HEK293 (cell line): Measurements from ENCODE around the gene ZBTB22.

ENCODE experiments used
- CTCF ChIA-PET: fragments of 350-600 bp; formaldehyde crosslinking; extraction: SDS; loops from one replicate; lab custom pipeline; 2021; ENCODE audit warnings: antibody characterized with exemption; lab: Yijun Ruan, JAX
- POLR2A ChIA-PET: fragments of 300-600 bp; formaldehyde crosslinking; extraction: SDS; loops from one replicate; lab custom pipeline; 2020; ENCODE audit warnings: antibody characterized with exemption, inconsistent platforms; lab: Yijun Ruan, JAX
- H3K27ac ChIP-seq: fragments of 200-500 bp; sonication (Bioruptor generic); 2 replicates; pipeline ENCODE4 v1.5.1; 2014; ENCODE audit warnings: low read depth, low read length, control low read depth, inconsistent platforms; ENCODE audit errors: extremely low read depth
- H3K36me3 ChIP-seq, 2 experiments: fragments of 200-500 bp in 1 of 2; sonication (Bioruptor generic) in 1 of 2; 1 replicate in 1 of 2; 2 replicates in 1 of 2; pipeline ENCODE4 v1.5.1; 2014 to 2017; ENCODE audit warnings: inconsistent platforms in 2 of 2, low read length in 2 of 2; ENCODE audit not compliant: control insufficient read depth in 2 of 2, insufficient read depth in 1 of 2
- H3K4me1 ChIP-seq: fragments of 200-500 bp; sonication (Bioruptor generic); 2 replicates; pipeline ENCODE4 v1.5.1; 2014; ENCODE audit warnings: mild to moderate bottlenecking, low read length, inconsistent platforms; ENCODE audit not compliant: control insufficient read depth, insufficient read depth
- H3K4me3 ChIP-seq: 2 replicates; pipeline ENCODE4 v1.5.1; 2011; ENCODE audit warnings: low read depth, mild to moderate bottlenecking, control low read depth, low read length, moderate library complexity
- H3K9me3 ChIP-seq: fragments of 200-500 bp; sonication (Bioruptor generic); 2 replicates; pipeline ENCODE4 v1.5.1; 2014; ENCODE audit warnings: low read depth, low read length, inconsistent platforms; ENCODE audit not compliant: control insufficient read depth, insufficient read depth
- ELK4 ChIP-seq: IDR thresholded peaks from 2 replicates; pipeline ENCODE4 v1.6.1; 2011; ENCODE audit warnings: mild to moderate bottlenecking, low read depth, low read length, borderline replicate concordance
- GFI1B ChIP-seq: fragments of 450-650 bp; formaldehyde crosslinking; IDR thresholded peaks from 2 replicates; pipeline ENCODE4 v1.5.1; 2016; ENCODE audit warnings: missing biosample characterization, missing genetic modification characterization
- KLF9 ChIP-seq: fragments of 450-650 bp; formaldehyde crosslinking; IDR thresholded peaks from 2 replicates; pipeline ENCODE4 v1.5.1; 2016; ENCODE audit warnings: missing biosample characterization, missing genetic modification characterization, low read depth
- MEIS1 ChIP-seq: sonication (generic); formaldehyde crosslinking; IDR thresholded peaks from 2 replicates; pipeline ENCODE4 v1.8.1; 2022; ENCODE audit warnings: missing genetic modification reagents, mild to moderate bottlenecking, borderline replicate concordance
- OVOL3 ChIP-seq: fragments of 450-650 bp; formaldehyde crosslinking; IDR thresholded peaks from 2 replicates; pipeline ENCODE4 v1.5.1; 2016; ENCODE audit warnings: missing biosample characterization, missing genetic modification characterization
- PRDM1 ChIP-seq: fragments of 450-650 bp; formaldehyde crosslinking; IDR thresholded peaks from 2 replicates; pipeline ENCODE4; 2016; ENCODE audit warnings: missing biosample characterization, missing genetic modification characterization
- PRDM10 ChIP-seq: fragments of 450-650 bp; formaldehyde crosslinking; IDR thresholded peaks from 2 replicates; pipeline ENCODE4 v1.5.1; 2016; ENCODE audit warnings: missing biosample characterization, missing genetic modification characterization
- RBAK ChIP-seq: fragments of 450-650 bp; formaldehyde crosslinking; IDR thresholded peaks from 2 replicates; pipeline ENCODE4 v1.5.1; 2016; ENCODE audit warnings: missing biosample characterization, missing genetic modification characterization
- SCRT1 ChIP-seq: fragments of 450-650 bp; formaldehyde crosslinking; IDR thresholded peaks from 2 replicates; pipeline ENCODE4 v1.5.1; 2016; ENCODE audit warnings: missing biosample characterization, missing genetic modification characterization, borderline replicate concordance
- TRIM28 ChIP-seq: IDR thresholded peaks from 2 replicates; pipeline ENCODE4 v1.6.1; 2011; ENCODE audit warnings: low read length, control low read depth, borderline replicate concordance
- ZFHX2 ChIP-seq: fragments of 450-650 bp; formaldehyde crosslinking; conservative IDR thresholded peaks from 2 replicates; pipeline ENCODE4 v1.5.1; 2016; ENCODE audit warnings: missing biosample characterization, missing genetic modification characterization
- ZFP41 ChIP-seq: fragments of 450-650 bp; formaldehyde crosslinking; IDR thresholded peaks from 2 replicates; pipeline ENCODE4 v1.5.1; 2016; ENCODE audit warnings: missing biosample characterization, missing genetic modification characterization, borderline replicate concordance
- ZNF138 ChIP-seq: fragments of 450-650 bp; formaldehyde crosslinking; IDR thresholded peaks from 2 replicates; pipeline ENCODE4 v1.5.1; 2016; ENCODE audit warnings: missing biosample characterization, missing genetic modification characterization, borderline replicate concordance
- ZNF146 ChIP-seq: fragments of 450-650 bp; formaldehyde crosslinking; IDR thresholded peaks from 2 replicates; pipeline ENCODE4 v1.5.1; 2016; ENCODE audit warnings: missing biosample characterization, missing genetic modification characterization
- ZNF19 ChIP-seq: fragments of 450-650 bp; formaldehyde crosslinking; IDR thresholded peaks from 2 replicates; pipeline ENCODE4; 2016; ENCODE audit warnings: missing biosample characterization, missing genetic modification characterization, low read depth
- ZNF2 ChIP-seq: fragments of 450-650 bp; formaldehyde crosslinking; IDR thresholded peaks from 2 replicates; pipeline ENCODE4 v1.5.1; 2016; ENCODE audit warnings: missing biosample characterization, missing genetic modification characterization
- ZNF211 ChIP-seq: fragments of 450-650 bp; formaldehyde crosslinking; IDR thresholded peaks from 2 replicates; pipeline ENCODE4 v1.5.1; 2016; ENCODE audit warnings: low read depth, missing biosample characterization, missing genetic modification characterization
- ZNF302 ChIP-seq: fragments of 450-650 bp; formaldehyde crosslinking; IDR thresholded peaks from 2 replicates; pipeline ENCODE4 v1.5.1; 2016; ENCODE audit warnings: missing biosample characterization, missing genetic modification characterization, low read depth
- ZNF394 ChIP-seq: fragments of 450-650 bp; formaldehyde crosslinking; IDR thresholded peaks from 2 replicates; pipeline ENCODE4 v1.5.1; 2016; ENCODE audit warnings: missing biosample characterization, missing genetic modification characterization, mild to moderate bottlenecking, moderate library complexity, borderline replicate concordance
- ZNF518A ChIP-seq: fragments of 450-650 bp; formaldehyde crosslinking; conservative IDR thresholded peaks from 2 replicates; pipeline ENCODE4 v1.5.1; 2016; ENCODE audit warnings: low read depth, missing biosample characterization, missing genetic modification characterization
- ZNF670 ChIP-seq: fragments of 450-650 bp; formaldehyde crosslinking; IDR thresholded peaks from 2 replicates; pipeline ENCODE4 v1.5.1; 2016; ENCODE audit warnings: missing biosample characterization, missing genetic modification characterization, low read depth
- ZNF768 ChIP-seq: fragments of 450-650 bp; formaldehyde crosslinking; IDR thresholded peaks from 2 replicates; pipeline ENCODE4 v1.5.1; 2018; ENCODE audit warnings: missing biosample characterization, mild to moderate bottlenecking, missing genetic modification characterization
- ZNF792 ChIP-seq: fragments of 450-650 bp; formaldehyde crosslinking; IDR thresholded peaks from 2 replicates; pipeline ENCODE4 v1.5.1; 2016; ENCODE audit warnings: missing biosample characterization, missing genetic modification characterization
- ZNF843 ChIP-seq: fragments of 450-650 bp; formaldehyde crosslinking; IDR thresholded peaks from 2 replicates; pipeline ENCODE4 v1.5.1; 2016; ENCODE audit warnings: missing biosample characterization, missing genetic modification characterization

ZBTB22 gene

GRCh38 chr6:33312361-33313104, 5.0 kb downstream of the ZBTB22 start (continued):
- TF ChIP-seq ZNF518A (no peak), PRDM1 (tag by site-specific recombination) (peak; percentile 77), GFI1B (no peak), ZNF843 (no peak), ZFHX2 (tag by site-specific recombination) (peak; percentile 92), ZFP41 (tag by site-specific recombination) (no peak), ZNF19 (tag by site-specific recombination) (no peak), MEIS1 (no peak), ZNF670 (tag by site-specific recombination) (no peak), ZNF146 (tag by site-specific recombination) (no peak), PRDM10 (tag by site-specific recombination) (no peak), KLF9 (tag by site-specific recombination) (no peak; the same call in 1 of the 2 replicates), ZNF138 (tag by site-specific recombination) (no peak)

GRCh38 chr6:33306356-33306755, 11.2 kb downstream of the ZBTB22 start:
- CTCF ChIA-PET = no interaction called here
- no peaks in the 10 kb centered on the region for H3K9me3 ChIP-seq
- POLR2A ChIA-PET = no interaction called here
- H3K4me3 ChIP-seq = no peak overlapping the region
- H3K4me1 ChIP-seq = no peaks in the 10 kb centered on the region
- H3K36me3 ChIP-seq = peaks cover 4 to 11% of the 10 kb centered on the region in 2 experiments; a peak in 2 of 3 replicates
- H3K27ac ChIP-seq = no peak overlapping the region
- no peak for TF ChIP-seq TRIM28
- TF ChIP-seq ZNF302 (tag by site-specific recombination) = no peak
- TF ChIP-seq OVOL3 (tag by site-specific recombination) = no peak
- TF ChIP-seq ZNF768 (tag by site-specific recombination) = no peak
- TF ChIP-seq RBAK = no peak
- TF ChIP-seq ZNF792 (tag by site-specific recombination) = no peak
- TF ChIP-seq ZNF394 (tag by site-specific recombination) = no peak
- TF ChIP-seq ZNF2 (tag by site-specific recombination) = no peak
- no peak for TF ChIP-seq SCRT1 (tag by site-specific recombination)
- TF ChIP-seq ELK4 = no peak
- no peak for TF ChIP-seq ZNF211 (tag by site-specific recombination)
